ENCODE results near the gene BCL7C.

The BCL7C gene

DNA sequence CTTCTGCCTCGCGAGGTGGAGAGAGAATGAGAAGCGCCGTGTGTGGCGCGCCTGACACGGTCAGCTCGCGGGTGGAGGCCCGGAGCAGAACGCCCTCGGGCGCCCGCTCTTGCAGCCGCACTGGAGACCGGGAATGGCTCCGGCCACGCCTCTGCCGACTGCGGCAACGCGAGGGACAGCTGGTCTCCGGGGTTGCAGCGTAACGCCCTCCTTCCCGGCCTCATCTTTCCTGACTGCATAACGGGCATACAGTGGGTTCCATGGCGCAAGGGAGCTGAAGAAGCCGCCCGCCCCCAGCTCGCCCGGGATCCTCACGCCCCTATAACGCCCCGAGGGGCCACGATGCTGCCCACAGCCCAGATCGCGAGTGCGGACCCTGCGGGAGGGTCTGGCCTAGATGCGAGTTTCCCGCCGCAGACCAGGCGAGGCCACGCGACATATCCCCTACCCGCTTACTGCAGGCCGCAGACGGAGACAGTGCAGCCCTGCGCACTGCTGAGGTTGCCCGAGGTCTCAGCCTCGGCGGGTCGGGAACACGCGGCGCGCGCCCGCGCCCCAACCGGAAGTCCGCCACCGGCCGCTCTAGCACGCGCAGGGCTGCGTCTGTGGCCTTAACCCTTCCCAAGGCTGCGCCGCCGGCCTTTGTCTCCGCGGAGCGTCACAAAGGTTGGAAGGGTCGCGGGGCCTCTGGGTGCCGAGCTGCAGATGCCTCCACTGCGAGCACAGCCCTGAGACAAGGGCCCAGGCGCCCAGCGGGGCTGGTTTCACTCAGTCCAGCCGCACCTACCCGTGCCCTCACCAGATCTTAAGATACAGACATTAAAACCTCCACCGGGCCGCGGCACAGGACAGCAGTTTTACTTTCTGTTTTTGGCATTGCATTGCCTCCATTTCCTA, 18.8 kb downstream of the BCL7C start:
- TF ChIP-seq GATA2 (IDR thresholded peaks at IDR 0.05; ENCODE audit: low read depth, low read length): peak; percentile 60
- no peak for TF ChIP-seq GATA3 (IDR thresholded peaks at IDR 0.05; ENCODE audit: low read depth, low read length)

DNA sequence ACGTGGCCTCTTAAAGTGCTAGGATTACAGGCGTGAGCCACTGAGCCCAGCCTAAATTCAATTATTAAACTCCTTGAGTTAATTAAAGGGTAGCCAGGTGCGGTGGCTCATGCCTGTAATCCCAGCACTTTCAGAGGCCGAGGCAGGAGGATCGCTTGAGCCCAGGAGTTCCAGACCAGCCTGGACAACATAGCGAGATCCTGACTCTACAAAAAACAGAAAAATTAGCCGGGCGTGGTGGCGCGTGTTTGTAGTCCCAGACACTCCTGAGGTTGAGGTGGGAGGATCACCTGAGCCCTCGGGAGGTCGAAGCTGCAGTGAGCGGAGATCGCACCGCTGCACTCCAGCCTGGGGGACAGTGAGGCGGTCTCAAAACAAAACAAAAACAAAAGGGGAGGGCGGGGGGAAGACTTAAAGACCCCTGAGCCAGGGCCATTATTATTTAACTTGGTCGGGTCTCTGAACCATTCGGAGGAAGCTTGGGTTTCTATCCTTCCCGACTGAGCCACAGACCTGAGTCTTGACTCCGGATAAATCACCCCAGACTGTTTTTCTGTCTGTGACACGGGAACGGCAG, 19.5 kb downstream of the BCL7C start:
- no peak for TF ChIP-seq GATA2 (IDR thresholded peaks at IDR 0.05; ENCODE audit: low read depth, low read length)
- no peak for TF ChIP-seq GATA3 (IDR thresholded peaks at IDR 0.05; ENCODE audit: low read depth, low read length)

DNA sequence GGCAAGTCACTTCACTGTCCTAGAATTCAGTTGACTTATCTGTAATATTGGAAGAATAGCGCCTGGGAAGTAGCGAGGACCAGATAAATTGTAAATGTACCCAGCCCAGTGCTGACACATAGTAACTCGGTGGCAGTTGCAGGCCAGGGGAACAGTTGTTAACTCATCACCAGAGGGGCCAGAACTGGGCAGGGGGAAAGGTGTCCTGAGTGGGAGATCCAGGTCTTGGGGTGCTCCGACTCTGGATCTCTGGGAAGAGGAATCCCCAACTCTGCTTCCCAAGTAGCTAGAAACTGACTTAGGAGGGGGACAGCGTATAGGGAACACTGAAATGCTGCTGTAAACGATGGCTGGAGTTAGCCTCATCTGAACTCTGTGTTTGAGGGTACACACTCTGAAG, 23.0 kb downstream of the BCL7C start:
- TF ChIP-seq GATA2 (IDR thresholded peaks at IDR 0.05; ENCODE audit: low read depth, low read length): no peak
- TF ChIP-seq GATA3 (IDR thresholded peaks at IDR 0.05; ENCODE audit: low read depth, low read length): no peak

DNA sequence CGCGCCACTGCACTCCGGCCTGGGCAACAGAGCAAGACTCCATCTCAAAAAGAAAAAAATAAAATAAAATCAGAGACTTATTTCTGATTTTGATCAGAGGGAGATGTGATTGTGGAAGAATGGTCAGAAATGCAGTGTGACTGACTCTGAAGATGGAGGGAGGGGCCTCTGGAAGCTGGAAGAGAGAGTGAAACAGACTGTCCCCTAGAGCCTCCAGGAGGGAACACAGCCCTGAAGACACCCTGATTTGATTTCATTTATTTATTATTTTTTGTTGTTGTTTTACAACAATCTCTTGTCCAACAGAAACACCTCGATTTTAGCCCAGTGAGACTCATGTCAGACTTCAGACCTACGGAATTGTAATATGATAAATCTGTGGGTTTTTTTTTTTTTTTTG, 26.1 kb downstream of the BCL7C start:
- TF ChIP-seq GATA3 (IDR thresholded peaks at IDR 0.05; ENCODE audit: low read depth, low read length): no peak
- no peak for TF ChIP-seq GATA2 (IDR thresholded peaks at IDR 0.05; ENCODE audit: low read depth, low read length)

DNA sequence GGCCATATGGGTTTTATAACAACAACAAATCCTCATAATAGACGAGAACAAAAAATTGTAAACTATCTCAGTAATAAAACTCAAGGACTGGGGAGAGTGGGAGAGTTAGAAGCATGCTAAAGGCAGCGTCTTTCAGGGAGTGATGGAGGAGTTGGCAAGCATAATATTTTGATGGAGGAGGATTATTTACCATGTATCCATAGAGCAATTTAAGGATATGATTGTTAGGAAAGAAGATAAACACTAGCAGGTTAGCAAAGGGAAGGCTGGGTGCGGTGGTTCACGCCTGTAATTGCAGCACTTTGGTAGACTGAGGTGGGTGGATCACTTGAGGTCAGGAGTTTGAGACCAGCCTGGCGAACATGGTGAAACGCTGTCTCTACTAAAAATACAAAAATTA, 27.8 kb downstream of the BCL7C start:
- TF ChIP-seq GATA2 (IDR thresholded peaks at IDR 0.05; ENCODE audit: low read depth, low read length): no peak
- no peak for TF ChIP-seq GATA3 (IDR thresholded peaks at IDR 0.05; ENCODE audit: low read depth, low read length)

DNA sequence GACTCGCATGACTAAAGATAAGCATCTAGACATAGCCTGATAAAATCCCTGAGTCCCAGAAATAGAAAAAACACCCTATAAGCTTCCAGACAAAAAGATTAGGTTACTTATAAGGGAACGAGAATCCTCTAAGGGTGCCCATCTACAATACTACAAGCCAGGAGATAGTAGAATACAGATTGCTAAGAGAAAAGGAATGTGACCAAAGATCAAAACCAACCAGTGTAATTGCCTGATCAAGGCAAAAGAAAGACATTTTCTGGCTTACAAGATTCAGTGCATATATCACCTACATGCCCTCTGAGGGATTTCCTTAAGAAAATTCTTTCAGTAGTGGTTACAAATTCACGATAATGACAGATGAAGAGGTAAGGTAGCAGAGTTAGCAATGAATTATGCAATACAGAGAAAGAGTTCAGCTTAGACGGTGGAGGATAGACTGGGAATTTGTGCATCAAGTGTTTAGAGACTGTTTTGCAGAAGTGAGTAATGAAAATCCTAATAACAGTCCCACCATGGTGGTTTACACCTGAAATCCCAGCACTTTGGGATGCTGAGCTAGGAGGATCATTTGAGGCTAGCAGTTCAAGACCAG, 35.0 kb downstream of the BCL7C start:
- no peak; the same call in 1 of the 2 replicates for TF ChIP-seq GATA2 (IDR thresholded peaks at IDR 0.05; ENCODE audit: low read depth, low read length)
- TF ChIP-seq GATA3 (IDR thresholded peaks at IDR 0.05; ENCODE audit: low read depth, low read length): no peak

DNA sequence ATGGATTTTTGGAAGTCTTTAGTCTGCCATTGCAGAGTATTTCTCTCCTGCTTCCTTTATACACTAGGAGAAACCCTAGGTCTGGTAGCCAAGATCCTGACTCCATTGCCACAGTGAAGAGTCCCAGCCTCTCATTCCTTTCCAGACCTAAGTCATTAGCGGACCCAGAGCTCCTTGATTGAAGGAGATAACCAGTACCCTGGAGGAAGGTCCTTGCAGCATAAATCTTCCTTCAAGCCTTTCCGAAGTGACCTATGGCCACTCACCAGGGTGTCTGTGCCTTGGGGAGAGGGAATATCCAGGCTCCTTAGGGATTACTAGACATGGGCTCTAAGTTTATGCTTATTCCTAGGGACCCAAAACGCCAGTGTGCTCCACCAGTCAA, 35.8 kb downstream of the BCL7C start:
- TF ChIP-seq GATA2 (IDR thresholded peaks at IDR 0.05; ENCODE audit: low read depth, low read length) (no peak), GATA3 (IDR thresholded peaks at IDR 0.05; ENCODE audit: low read depth, low read length) (no peak)

DNA sequence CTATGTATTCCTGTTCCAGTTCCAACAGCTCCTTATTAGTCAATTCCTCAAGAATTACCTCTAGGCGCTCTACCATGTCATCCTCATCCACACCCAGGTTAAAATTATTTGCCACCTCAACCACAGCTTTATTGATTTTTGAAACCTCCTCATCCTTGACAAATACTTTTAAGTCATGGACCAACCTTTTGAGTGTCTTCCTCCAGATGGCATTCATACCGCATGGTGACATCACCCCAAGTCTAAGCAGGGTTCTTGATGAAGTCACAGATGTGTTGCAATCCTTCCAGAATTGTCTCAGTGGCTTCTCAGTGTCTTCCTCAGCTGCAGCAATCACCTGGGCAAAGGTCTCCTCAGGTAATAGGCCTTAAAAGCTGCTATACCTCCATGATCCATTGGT, 40.1 kb downstream of the BCL7C start:
- TF ChIP-seq GATA2 (IDR thresholded peaks at IDR 0.05; ENCODE audit: low read depth, low read length) (no peak), GATA3 (IDR thresholded peaks at IDR 0.05; ENCODE audit: low read depth, low read length) (no peak)

DNA sequence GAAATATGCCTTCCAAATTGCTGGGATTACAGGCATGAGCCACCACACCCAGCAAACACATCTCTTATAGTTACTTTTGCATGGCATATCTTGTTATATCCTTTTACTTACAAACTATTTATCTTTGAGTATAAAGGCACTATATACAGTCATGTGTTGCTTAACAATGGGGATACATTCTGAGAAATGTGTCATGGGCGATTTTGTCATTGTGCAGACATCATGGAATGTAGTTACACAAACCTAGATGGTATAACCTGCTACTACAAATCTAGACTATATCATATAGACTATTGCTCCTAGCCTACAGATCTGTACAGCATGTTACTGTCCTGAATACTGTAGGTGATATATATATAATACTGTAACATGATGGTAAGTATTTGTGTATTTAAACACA, 43.6 kb downstream of the BCL7C start:
- no peak for TF ChIP-seq GATA2 (IDR thresholded peaks at IDR 0.05; ENCODE audit: low read depth, low read length)
- TF ChIP-seq GATA3 (IDR thresholded peaks at IDR 0.05; ENCODE audit: low read depth, low read length): no peak

DNA sequence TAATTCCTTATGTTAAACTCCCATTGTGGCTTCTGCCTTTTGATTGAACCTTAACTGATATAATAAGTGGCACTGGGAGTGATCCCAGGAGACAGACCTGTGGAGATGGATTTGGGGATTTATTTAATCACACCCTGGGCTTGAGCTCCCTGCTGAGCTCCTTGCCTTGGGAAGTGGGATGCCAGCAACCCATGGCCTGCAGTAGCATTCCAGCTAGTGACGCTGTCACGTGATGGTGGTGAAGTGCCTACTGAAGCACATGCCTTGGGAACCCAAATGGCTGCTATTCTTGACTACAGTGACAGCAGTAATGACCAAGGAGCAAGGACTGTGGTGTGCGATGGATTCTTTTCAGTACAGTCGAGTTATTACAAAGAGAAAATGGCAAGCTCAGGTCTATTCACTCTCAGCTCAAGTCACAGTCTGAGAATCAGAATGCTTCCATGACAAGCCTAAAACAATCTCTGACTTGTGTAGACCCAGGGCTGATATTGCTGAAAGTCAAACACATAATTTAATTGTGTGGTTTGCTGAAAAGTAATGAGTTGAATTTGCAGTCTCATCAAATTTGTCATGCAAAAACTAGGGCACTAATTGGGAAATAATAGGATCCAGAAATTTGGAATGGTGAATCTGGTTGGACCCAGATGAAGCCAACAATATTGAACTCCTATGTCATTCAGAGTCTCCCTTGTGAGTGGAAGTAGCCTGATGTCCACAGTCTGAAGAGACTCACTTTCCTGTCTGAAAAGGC, 47.1 kb downstream of the BCL7C start:
- TF ChIP-seq GATA3 (IDR thresholded peaks at IDR 0.05; ENCODE audit: low read depth, low read length): no peak
- TF ChIP-seq GATA2 (IDR thresholded peaks at IDR 0.05; ENCODE audit: low read depth, low read length): no peak

DNA sequence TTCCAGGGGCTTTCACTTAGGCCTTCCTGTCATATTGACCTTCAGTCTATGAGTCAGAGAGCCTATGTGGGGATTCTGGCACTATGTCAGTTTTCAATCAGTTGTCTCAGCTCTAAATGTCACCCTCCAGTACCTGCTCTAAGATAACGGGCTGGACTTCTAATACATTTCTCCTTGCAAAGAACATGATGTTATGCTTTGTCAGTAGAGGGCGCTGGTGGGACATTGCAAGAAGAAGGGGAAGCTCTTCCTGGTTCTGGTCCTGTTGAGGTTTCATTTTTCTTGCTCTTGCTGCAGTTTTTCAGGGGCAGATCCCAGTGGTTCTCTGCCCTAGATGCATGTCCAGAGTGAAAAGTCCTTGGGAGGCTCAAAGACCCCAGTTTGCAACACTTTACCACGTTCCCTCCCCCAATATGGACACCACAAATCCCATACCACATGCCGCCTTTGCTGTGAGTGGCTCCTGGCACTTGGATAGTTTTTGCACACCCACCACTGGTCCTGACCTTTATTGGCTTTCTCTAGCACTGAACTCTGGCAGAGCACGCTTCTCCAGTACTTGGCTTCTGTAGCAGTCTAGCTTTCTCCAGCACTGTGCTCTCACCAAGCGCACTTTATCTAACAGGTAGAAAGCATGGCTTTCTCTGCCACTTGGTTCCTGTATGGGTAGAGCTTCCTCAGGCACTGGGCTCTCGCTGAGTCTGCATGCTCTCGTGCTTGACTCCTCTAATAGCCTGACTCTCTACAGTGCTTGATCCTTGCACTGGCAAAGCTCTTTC, 49.0 kb downstream of the BCL7C start:
- TF ChIP-seq GATA2 (IDR thresholded peaks at IDR 0.05; ENCODE audit: low read depth, low read length): no peak
- TF ChIP-seq GATA3 (IDR thresholded peaks at IDR 0.05; ENCODE audit: low read depth, low read length): no peak

DNA sequence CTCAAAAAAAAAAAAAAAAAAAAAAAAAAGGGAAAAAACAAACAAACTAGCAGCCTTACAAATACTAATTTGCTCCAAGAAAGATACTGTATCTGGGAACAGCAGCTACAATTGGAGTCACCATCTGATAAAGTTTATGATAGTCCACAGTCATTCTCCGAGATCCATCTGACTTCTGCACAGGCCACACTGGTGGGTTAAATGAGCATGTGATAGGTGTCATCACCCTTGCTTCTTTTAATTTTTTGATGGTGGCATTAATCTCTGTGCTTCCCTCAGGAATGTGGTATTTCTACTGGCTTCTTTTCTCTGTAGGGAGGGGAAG, 49.6 kb downstream of the BCL7C start:
- TF ChIP-seq GATA2 (IDR thresholded peaks at IDR 0.05; ENCODE audit: low read depth, low read length) (no peak), GATA3 (IDR thresholded peaks at IDR 0.05; ENCODE audit: low read depth, low read length) (no peak)

DNA sequence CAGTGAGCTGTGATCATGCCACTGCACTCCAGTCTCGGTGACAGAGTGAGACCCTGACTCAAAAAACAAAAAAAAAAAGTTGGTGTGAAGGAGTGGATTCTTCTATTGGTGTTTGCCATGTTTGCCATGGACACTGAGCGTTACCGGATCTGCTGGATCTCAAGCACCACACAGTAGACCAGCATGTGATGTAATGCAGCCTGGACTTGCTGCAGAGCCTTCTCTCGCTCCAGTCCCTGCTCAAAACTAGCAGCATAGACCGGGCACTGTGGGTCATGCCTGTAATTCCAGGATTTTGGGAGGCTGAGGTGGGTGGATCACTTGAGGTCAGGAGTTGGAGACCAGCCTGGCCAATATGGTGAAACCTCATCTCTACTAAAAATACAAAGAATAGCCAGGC, 50.4 kb downstream of the BCL7C start:
- TF ChIP-seq GATA3 (IDR thresholded peaks at IDR 0.05; ENCODE audit: low read depth, low read length) (no peak), GATA2 (IDR thresholded peaks at IDR 0.05; ENCODE audit: low read depth, low read length) (no peak)

DNA sequence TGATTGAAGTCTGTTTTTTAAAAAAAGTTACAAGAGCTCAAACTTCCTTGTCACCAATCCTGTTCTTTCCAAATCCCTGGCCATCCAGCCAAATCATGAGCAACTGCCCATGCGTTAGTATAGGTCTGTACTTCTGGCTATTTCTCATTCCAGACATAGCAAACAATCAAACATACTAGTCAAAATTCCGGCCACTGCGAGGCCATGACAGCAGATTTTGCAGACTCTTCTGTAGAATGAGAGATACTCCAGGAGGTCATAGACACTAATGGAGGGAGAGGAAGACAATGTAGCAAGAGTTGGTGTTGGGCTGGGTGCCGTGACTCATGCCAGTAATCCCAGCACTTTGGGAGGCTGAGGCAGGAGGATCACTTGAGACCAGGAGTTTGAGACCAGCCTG, 50.9 kb downstream of the BCL7C start:
- no peak for TF ChIP-seq GATA3 (IDR thresholded peaks at IDR 0.05; ENCODE audit: low read depth, low read length)
- TF ChIP-seq GATA2 (IDR thresholded peaks at IDR 0.05; ENCODE audit: low read depth, low read length): no peak
